GM21367 (cell line): ENCODE data around the gene HEG1.
"Not testable (repeated sequence)": the region's sequence is repeated elsewhere in the genome, so short reads cannot be mapped to it uniquely, and the experiment has no call there.

ENCODE experiments used
- ATAC-seq: cut with Tn5 transposase; IDR thresholded peaks from one replicate; pipeline ENCODE4 v1.9.1; 2021; ENCODE audit not compliant: unreplicated experiment

The HEG1 gene

GRCh38 chr3:124963755-124964154, 92.0 kb downstream of the HEG1 start:
- no peak for ATAC-seq

- no peak for ATAC-seq
Observed at GRCh38 chr3:124962403-124962940, 93.3 kb downstream of the HEG1 start.

GRCh38 chr3:124960698-124961097, 95.1 kb downstream of the HEG1 start:
- ATAC-seq = no peak

- no peak for ATAC-seq
Observed at GRCh38 chr3:124960105-124960504, 95.7 kb downstream of the HEG1 start.

- not testable (repeated sequence) for ATAC-seq
Observed at GRCh38 chr3:124957951-124958350, 97.8 kb downstream of the HEG1 start.

GRCh38 chr3:124952282-124952855, 103.4 kb downstream of the HEG1 start:
- ATAC-seq = no peak

GRCh38 chr3:124951511-124952281, 104.1 kb downstream of the HEG1 start:
- ATAC-seq = no peak

- ATAC-seq = no peak
Observed at GRCh38 chr3:124950026-124950425, 105.8 kb downstream of the HEG1 start.

GRCh38 chr3:124942613-124943012, 113.2 kb downstream of the HEG1 start:
- ATAC-seq = no peak

- no peak for ATAC-seq
Observed at GRCh38 chr3:124941771-124942170, 114.0 kb downstream of the HEG1 start.

- ATAC-seq = no peak
Observed at GRCh38 chr3:124939661-124940060, 116.1 kb downstream of the HEG1 start.

GRCh38 chr3:124938896-124939295, 116.9 kb downstream of the HEG1 start:
- ATAC-seq = no peak

GRCh38 chr3:124937049-124937448, 118.7 kb downstream of the HEG1 start:
- no peak for ATAC-seq

- ATAC-seq = no peak
Observed at GRCh38 chr3:124935794-124936542, 119.8 kb downstream of the HEG1 start.

- no peak for ATAC-seq
Observed at GRCh38 chr3:124935264-124935663, 120.5 kb downstream of the HEG1 start.

GRCh38 chr3:124934577-124934976, 121.2 kb downstream of the HEG1 start, which contains the start of gene MUC13:
Gene MUC13, minus strand, starts transcription at chr3:124934751. Its CDS starts 39 bp downstream, at chr3:124934712.
- no peak for ATAC-seq

GRCh38 chr3:124928333-124929202, 127.2 kb downstream of the HEG1 start:
- no peak for ATAC-seq

GRCh38 chr3:124927574-124928045, 128.2 kb downstream of the HEG1 start:
- ATAC-seq = peak; percentile 50

GRCh38 chr3:124926426-124927101, 129.2 kb downstream of the HEG1 start:
- ATAC-seq = no peak

GRCh38 chr3:124924741-124925140, 131.1 kb downstream of the HEG1 start:
- ATAC-seq = no peak
